DOHH2 (cell line): Measurements from ENCODE around the gene NCAPG2.

ENCODE experiments used
- EZH2phosphoT487 ChIP-seq: fragments of 200-600 bp; sonication (generic); IDR thresholded peaks from 2 replicates; pipeline ENCODE4 v1.6.1; 2017; ENCODE audit warnings: borderline replicate concordance, mild to moderate bottlenecking, antibody characterized with exemption, low read length, moderate library complexity, mixed read lengths
- TF ChIP-seq, protein P1 (sequence below): fragments of 200-600 bp; sonication (generic); IDR thresholded peaks from one replicate; pipeline ENCODE4 v1.5.1; 2014; ENCODE audit warnings: antibody characterized with exemption, mild to moderate bottlenecking, low read depth, low read length; ENCODE audit not compliant: poor library complexity, severe bottlenecking

DNA sequence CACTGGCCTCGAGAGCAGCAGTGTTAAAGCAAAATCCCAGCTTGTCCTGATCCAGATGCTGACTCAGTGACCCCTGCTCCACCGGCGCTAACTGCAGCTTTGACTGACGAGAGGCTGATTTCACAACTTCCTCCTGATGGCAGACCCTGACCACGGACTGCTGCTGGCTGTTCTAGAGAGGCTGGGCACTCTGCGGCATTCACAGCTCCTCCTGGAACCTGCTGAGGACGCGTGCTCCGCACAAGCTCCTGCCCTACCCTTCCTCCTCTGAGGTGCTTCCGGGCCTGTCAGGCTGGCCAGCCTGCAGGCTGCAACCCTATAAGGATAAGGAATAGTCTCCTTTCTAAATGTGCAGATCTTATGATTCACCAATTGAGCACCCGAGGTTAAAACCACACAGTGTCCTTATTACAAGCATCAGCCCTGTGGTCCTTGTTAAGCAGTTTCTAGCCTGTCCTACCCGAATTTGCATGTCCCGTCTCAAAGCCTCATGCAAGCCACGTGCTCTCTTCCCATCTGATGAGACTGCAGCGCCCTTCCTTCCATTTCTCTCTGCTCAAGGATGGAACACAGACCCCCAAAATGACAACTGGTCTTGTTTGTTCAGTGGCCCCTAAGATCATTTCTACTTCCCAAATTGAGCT is 35.5 kb upstream of the NCAPG2 start:
- TF ChIP-seq, protein P1, sequence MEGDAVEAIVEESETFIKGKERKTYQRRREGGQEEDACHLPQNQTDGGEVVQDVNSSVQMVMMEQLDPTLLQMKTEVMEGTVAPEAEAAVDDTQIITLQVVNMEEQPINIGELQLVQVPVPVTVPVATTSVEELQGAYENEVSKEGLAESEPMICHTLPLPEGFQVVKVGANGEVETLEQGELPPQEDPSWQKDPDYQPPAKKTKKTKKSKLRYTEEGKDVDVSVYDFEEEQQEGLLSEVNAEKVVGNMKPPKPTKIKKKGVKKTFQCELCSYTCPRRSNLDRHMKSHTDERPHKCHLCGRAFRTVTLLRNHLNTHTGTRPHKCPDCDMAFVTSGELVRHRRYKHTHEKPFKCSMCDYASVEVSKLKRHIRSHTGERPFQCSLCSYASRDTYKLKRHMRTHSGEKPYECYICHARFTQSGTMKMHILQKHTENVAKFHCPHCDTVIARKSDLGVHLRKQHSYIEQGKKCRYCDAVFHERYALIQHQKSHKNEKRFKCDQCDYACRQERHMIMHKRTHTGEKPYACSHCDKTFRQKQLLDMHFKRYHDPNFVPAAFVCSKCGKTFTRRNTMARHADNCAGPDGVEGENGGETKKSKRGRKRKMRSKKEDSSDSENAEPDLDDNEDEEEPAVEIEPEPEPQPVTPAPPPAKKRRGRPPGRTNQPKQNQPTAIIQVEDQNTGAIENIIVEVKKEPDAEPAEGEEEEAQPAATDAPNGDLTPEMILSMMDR, result no peak
- no peak for TF ChIP-seq EZH2phosphoT487
